Measurements from ENCODE around the gene ID4. TPM values are rescaled to one million over a fixed set of nuclear protein-coding genes. Genes with fewer than 3 reads are reported as not detected.

ID4 gene
- total RNA-seq, 1 donor from 2014 or later, result 46.8 TPM

DNA sequence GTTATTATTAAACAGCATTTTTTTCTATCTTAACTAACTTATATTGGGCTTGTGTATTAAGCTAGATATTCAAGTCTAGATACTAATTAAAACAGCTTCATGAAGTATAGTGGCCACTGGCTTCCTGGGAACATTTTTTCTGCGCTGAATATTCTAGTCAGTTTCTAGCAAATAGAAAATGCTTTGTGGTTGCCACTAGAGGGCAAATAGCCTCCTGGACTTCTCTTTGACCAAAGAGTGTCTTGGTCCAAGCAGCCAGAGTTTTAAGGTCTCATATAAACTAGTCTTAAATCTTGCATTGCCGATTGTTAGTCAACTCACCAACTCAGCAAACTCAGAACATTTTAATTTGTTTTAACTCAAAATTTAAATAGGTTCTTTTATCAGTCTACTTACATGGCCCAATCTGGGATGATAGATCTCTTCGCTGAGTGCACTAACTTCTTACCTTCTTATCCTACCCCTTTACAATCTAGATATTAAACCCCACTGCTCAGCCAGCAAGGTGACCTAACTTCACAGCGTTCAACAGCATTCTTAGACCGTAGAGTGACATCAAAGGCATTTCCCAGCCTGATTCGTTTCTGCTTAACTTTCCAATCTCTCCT lies 24.6 kb upstream of the ID4 start:
- H3K27ac Mint-ChIP-seq (ENCODE audit: unreplicated experiment), result no peak overlapping the region

GRCh38 chr6:19818805-19819204 lies 18.4 kb upstream of the ID4 start:
- peaks cover 4% of the 10 kb centered on the region for H3K9me3 Mint-ChIP-seq (ENCODE audit: unreplicated experiment)
- DNase-seq (ENCODE audit: extremely low spot score, unreplicated experiment), result no peak
- no peak overlapping the region for H3K4me3 Mint-ChIP-seq (ENCODE audit: unreplicated experiment)
- H3K27ac Mint-ChIP-seq (ENCODE audit: unreplicated experiment), result no peak overlapping the region
- no peak for TF ChIP-seq CTCF (IDR thresholded peaks at IDR 0.05)
- H3K4me1 Mint-ChIP-seq (ENCODE audit: unreplicated experiment), result peaks cover 5% of the 10 kb centered on the region
- H3K27me3 Mint-ChIP-seq (ENCODE audit: unreplicated experiment), result no peaks in the 10 kb centered on the region
- peaks cover 2% of the 10 kb centered on the region for H3K36me3 Mint-ChIP-seq (ENCODE audit: unreplicated experiment)

More for the DNA sequence above, 24.6 kb upstream of the ID4 start:
- peaks cover 2% of the 10 kb centered on the region for H3K36me3 Mint-ChIP-seq (ENCODE audit: unreplicated experiment)
- H3K4me1 Mint-ChIP-seq (ENCODE audit: unreplicated experiment), result peaks cover 5% of the 10 kb centered on the region
- H3K27me3 Mint-ChIP-seq (ENCODE audit: unreplicated experiment), result peaks cover 4% of the 10 kb centered on the region
- no peak for DNase-seq (ENCODE audit: extremely low spot score, unreplicated experiment)
- peak; percentile 71 for TF ChIP-seq CTCF (IDR thresholded peaks at IDR 0.05)
- H3K9me3 Mint-ChIP-seq (ENCODE audit: unreplicated experiment), result no peaks in the 10 kb centered on the region
- H3K4me3 Mint-ChIP-seq (ENCODE audit: unreplicated experiment), result no peak overlapping the region

- Mint-ChIP-seq H3K4me1 (ENCODE audit: unreplicated experiment) (no peaks in the 10 kb centered on the region), H3K27me3 (ENCODE audit: unreplicated experiment) (no peaks in the 10 kb centered on the region), H3K36me3 (ENCODE audit: unreplicated experiment) (no peaks in the 10 kb centered on the region), H3K9me3 (ENCODE audit: unreplicated experiment) (peaks cover 9% of the 10 kb centered on the region), H3K4me3 (ENCODE audit: unreplicated experiment) (no peak overlapping the region), H3K27ac (ENCODE audit: unreplicated experiment) (no peak overlapping the region)
- no peak for TF ChIP-seq CTCF (IDR thresholded peaks at IDR 0.05)
- no peak for DNase-seq (ENCODE audit: extremely low spot score, unreplicated experiment)
These were observed 12.9 kb upstream of the ID4 start for GRCh38 chr6:19824058-19824807.

- no peak for TF ChIP-seq CTCF (IDR thresholded peaks at IDR 0.05)
- Mint-ChIP-seq H3K4me1 (ENCODE audit: unreplicated experiment) (peaks cover 4% of the 10 kb centered on the region), H3K36me3 (ENCODE audit: unreplicated experiment) (no peaks in the 10 kb centered on the region), H3K4me3 (ENCODE audit: unreplicated experiment) (no peak overlapping the region), H3K27ac (ENCODE audit: unreplicated experiment) (no peak overlapping the region), H3K9me3 (ENCODE audit: unreplicated experiment) (peaks cover 9% of the 10 kb centered on the region), H3K27me3 (ENCODE audit: unreplicated experiment) (no peaks in the 10 kb centered on the region)
- DNase-seq (ENCODE audit: extremely low spot score, unreplicated experiment), result no peak
These were observed 9.9 kb upstream of the ID4 start for GRCh38 chr6:19827247-19827646.

DNA sequence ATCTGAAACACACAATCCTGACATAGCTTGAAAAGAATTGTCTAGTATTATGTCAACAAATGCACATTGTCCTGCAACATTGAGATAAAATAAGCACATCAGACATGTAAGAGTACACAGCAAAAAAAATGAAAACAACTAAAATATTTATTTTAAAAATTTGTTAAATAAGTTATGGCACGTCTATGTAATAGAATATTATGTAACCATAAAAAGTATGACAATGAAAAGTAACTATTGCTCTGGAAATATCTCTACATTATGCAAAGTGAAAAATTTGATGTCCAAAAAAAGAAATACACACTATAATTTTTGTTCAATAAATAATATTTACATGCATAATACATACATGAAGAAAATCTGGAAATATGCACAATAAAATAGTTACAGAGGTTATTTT lies 9.3 kb upstream of the ID4 start:
- no peak for DNase-seq (ENCODE audit: extremely low spot score, unreplicated experiment)
- H3K27ac Mint-ChIP-seq (ENCODE audit: unreplicated experiment), result no peak overlapping the region
- H3K4me3 Mint-ChIP-seq (ENCODE audit: unreplicated experiment), result no peak overlapping the region
- no peak for TF ChIP-seq CTCF (IDR thresholded peaks at IDR 0.05)
- peaks cover 4% of the 10 kb centered on the region for H3K4me1 Mint-ChIP-seq (ENCODE audit: unreplicated experiment)
- H3K36me3 Mint-ChIP-seq (ENCODE audit: unreplicated experiment), result no peaks in the 10 kb centered on the region
- no peaks in the 10 kb centered on the region for H3K27me3 Mint-ChIP-seq (ENCODE audit: unreplicated experiment)
- H3K9me3 Mint-ChIP-seq (ENCODE audit: unreplicated experiment), result peaks cover 9% of the 10 kb centered on the region

Data from osteocyte (in vitro differentiated cells).